Anterior cingulate cortex (tissue), 58 donors: ENCODE results near the gene ARHGAP6.

Experiments used
- DNase-seq, 58 donors: peaks; one replicate each; lab custom pipeline; 2025; lab: John Stamatoyannopoulos, UW

Gene ARHGAP6

DNA sequence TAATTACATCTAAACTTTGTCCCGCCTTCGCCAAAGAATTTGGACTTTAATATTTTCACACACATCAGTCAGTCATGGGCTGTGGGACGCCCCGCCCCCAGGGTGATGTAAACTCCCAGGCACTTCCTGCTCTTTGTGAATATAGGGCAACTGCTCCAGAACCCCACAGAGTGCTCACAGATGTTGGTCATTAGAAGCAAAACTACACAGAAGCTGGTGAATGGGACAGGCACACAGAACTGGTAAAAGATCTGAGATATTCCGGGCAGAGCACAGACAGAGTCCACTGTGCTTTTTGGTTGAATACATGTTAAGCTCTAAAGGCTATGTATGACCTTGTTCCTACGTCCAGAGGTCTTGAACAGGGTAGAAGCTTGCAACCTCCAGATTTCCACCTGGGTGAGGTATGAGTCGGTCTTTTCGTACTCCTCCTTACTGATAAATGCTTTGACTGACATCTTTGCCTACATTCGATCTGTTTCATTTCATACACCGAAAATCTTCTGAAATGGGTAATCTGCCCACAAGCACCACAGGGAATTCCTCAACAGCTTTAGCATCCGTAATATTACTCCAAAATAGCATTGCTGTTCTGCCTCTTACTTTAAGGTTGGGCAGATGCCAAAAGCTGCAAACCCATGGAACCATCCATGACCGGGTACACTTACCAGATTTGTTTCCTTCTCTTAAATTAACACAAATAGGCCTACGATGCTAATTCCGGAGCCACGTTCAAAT, 227.9 kb downstream of the ARHGAP6 start:
- DNase-seq: no peak

DNA sequence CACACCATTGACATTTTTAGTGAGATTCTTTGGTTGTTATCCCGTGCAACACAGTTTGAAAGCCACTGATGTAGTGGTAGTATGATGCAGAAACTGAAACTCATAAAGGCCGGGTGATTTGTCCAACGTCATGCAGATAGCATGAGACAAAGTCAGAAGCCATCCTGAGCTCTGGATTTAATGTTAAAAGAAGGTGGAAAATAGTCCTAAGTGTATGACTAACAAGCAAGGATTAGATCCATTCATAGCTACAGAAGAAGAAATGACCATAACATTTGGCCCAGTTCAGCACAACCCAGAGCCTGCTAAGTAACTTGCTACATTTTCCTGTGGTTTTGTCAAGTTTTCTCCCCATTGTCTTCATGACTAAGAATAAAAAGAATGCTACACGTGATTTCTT, 230.2 kb downstream of the ARHGAP6 start:
- DNase-seq: no peak

DNA sequence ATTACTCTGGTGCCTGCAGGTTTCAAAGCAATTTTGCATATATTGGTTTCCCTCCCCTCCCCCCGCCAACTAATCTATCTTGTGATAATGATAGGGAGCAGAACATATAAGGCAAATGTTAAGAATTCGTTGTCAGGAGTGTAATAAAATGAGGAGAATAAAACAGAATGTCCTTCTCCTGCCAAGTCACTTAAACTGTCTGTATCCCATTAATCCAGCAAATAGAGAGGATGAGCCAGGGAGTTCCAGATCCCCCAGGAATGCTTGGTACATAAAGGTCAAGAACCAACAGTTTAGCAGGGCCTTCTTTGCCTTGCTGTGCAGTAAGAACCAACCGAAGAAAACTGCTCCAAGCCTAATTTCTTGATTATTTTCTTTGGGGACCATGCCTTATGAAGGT, 231.1 kb downstream of the ARHGAP6 start:
- no peak for DNase-seq

DNA sequence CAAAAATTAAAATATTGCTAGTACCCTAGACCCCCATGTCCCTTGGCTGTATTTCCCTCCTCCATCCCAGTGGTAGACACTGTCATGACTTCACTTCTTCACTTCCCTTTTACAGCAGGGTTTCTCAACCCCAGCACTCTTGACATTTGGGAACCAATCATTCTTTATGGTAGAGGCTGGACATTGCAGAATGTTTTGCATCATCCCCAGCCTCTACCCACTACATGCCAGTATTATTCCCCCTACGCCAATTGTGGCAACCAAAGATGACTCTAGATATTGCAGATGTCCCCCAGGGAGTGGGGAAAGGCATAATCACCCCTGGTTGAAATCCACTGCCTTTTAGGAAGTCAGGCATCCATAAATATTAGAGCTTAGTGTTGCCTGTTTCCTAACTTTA, 233.9 kb downstream of the ARHGAP6 start:
- DNase-seq: no peak

DNA sequence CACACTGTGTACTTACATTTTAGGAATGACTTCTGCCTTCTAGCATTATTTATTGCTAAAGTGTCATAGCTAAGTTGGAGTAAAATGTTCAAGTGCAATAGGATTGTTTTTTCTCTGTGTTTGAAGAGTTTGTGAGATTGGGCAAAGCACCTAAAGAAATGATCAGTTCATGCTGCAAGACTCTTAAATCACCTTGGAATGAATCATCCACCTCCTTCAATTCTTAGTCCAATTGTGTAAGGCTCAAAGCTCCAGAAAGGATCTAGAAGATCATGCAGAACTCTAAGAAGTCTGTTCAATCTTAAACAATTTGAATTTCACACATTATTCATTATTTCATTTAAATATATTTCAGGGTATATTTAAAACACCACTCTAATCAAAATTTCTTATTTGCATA, 235.4 kb downstream of the ARHGAP6 start:
- DNase-seq: no peak

DNA sequence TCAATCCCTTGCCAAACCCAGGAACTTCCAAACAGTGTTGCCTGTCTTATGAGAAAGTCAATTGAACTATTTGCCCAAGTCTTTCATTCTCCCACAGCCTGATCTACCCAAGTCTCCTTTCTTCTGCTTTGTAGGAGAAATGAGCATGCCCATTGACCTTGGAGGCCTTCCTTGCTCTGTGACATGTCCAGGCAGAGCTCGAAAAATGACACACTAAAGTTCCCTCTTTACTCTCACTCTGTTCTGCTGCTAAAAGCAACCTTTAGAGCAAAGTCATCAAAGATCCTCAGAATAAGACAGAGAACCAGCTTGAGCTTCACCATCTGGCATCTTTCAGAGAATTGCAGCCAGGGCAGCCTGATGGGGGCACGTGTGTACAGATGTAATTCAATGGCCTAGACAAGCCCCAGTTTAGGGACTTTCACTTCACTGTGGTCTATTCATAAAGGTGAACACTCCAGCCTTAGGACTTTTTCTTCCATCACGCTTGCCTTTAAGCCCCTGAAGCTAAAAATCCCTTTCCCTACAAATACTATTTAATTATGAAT, 236.1 kb downstream of the ARHGAP6 start:
- DNase-seq: no peak

DNA sequence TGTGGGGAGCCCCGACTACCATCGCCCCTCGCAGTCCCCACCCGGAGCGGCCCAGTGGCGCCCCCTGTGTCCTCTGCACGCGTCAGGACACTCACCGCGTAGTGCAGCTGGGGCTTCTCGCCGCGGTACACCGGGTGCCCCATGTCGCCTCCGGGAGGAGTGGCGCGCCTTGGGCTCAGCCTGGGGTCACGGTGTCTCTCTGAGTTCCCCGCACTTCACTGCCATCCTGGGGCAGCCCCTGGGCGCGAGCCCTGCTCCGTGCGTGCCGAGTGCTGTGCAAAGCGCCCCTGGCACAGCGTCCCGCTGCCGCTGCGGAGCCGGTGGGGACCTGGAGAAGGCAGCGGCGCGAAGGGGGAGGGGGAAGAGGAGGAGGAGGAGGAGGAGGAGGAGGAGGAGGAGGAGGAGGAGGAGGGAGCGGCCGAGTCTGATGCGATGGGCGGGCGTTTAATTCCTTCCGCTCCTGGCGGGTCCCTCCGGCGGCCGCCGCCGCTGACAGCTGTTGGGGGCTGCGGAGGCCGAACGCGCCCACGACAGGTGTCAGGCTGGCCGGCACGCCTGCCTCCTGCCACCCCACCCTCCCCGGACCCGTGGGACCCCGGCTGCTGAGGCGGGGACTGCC, 238.2 kb downstream of the ARHGAP6 start:
- peak in 20 of 58 donors; percentile 2 to 29 (median 9) for DNase-seq

DNA sequence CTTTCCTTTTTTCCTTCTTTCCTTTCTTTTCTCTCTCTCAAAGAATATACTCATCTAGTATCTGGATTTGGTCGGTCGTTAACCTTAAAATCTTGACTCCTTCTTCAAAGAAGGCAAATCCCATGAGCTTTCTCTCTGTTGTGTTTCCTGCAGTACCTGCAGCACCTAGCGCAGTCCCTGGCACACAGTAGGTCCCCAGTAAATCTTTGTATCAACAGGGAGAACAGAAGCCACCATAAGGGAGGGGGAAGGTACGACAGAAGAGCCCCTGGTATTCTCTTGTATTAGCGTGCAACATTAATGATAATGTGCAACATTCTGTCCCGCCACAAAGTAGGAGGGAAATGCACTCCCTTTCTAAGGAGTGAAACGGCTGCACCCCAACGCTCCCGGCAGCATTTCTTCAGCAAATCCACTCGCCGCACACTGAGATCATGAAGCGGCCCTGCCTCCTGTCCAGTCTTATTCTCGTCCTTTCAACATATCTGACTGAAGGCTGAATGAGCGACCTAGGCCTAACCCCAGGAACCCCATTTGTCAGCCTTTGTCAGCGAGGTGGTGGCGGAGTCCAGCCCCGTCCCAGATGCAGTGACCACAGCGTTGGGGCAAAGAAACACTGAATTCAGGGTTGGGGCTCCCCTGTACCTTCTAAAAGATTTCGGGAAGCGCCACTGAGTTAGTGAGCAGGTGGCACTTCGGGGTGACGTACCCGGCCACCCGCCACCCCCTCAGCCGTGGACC, 238.8 kb downstream of the ARHGAP6 start:
- DNase-seq: no peak

DNA sequence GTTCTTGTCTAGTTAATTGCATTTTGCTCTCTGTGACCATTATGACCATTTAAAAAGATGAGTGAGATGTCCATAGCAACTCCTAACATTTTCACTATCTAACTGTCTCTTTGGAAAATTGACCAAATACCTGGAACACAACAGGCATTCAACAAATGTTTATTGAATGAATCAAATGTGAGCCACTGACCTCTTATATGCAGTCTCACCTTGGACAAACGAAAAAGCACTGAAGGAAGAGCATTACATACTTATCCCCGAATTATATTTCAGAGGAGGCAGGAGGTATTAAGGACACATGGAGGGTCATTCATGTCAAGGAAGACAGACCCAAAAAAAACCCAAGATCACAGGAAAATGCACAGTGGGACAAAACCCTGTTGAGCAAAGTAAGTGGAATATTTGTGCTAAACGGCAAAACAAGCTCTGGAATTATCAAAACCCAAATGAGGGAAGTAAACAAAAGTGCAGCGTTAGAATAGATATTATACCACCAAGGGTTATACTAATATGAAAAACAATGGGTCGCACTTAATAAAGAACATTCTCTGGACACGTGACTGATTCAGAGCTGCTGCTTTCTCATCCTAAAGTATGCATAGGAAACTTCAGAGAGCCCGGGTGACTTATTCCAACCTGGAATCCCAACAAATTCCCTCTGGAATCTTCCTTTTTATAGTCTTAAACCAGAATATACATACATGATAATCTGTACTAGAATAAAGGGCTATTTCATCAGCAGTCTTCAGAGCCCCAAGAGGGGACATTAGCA, 240.6 kb downstream of the ARHGAP6 start:
- no peak for DNase-seq

DNA sequence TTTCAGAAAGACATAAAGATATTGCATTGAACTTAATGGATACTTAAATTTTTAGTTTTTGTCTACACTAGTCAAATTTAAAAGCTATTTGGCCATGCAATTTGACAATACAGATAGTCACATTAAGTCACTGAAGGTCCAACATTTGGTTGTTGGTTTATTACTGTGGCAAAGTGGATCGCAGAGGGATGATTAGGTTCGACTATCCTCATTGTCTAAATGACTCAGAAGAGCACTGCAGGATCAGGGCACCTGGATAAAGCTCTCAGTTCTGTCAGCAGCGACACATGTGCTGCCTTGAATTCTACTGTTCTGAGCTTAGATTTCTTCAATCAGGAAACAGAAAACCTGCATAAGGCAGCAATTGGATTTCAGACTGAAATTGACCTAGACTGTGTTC, 241.8 kb downstream of the ARHGAP6 start:
- DNase-seq: no peak

DNA sequence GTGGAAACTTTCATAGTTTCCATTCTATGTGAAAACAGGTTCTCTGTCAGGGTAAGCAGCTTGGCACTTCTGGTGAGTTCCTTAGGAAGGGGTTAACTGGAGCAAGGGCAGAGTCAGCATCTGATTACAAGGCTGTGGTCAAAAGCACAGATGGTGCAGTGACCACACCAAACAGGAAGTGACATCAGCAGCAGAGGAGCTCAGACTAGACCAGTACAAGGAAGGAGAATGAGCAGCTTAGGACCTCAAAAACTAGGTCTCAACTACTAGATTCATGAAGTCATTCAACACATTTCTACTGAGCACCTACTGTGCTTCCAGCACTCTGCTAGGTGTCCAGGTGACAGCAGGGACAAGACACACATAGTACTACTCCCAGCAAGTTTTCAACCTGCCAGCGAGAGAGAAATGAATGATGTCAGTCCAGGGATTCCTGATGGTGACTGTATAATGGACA, 242.3 kb downstream of the ARHGAP6 start:
- DNase-seq: peak in 3 of 58 donors; percentile 0 to 12 (median 1)

DNA sequence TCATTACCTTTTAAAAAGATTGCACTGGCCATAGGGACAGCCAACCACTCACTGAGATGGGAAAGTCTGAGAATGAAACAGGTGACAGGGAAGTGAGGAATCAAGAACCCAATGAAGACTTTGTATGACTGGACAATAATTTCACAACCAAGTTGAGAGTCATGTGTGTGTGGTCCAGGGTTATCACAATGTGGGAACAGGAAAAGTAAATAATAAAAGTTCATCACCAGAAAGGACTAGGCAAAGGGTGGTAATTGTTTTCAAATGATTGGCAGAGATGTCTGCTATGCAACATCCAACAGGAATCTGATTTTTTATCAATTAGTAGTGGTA, 243.2 kb downstream of the ARHGAP6 start:
- no peak for DNase-seq

DNA sequence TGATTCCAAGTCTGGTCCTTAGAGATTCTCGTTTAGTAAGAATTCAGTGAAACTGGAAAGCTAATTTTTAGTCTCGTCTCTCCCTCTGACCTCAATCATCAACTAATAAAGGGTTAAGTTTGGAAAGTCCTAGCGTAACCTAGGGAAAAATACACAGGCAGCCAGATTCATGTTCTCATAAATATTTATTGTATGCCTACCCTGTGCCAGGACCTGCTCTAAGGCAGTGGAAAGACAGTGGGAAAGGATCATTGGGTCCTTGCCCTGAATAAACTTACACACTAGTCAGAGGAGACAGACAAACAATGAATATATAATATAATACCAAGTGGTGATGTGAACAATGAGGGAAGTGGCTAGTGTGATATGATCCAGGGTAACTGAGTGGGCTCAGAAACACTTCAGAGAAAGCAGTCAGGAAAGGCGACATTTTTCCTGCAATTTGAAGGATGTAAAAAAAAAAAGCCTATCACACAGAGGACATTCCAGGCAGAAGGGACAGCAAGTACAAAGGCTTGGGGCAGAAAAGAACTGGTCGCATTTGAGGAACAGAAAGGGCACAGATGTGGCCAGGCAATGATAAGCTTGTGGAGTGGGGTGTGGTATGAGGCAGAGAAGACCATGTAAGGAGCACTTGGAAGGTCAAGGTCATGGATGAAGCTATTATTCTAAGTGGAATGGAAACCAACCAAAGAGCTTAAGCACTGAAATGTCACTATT, 243.8 kb downstream of the ARHGAP6 start:
- no peak for DNase-seq

DNA sequence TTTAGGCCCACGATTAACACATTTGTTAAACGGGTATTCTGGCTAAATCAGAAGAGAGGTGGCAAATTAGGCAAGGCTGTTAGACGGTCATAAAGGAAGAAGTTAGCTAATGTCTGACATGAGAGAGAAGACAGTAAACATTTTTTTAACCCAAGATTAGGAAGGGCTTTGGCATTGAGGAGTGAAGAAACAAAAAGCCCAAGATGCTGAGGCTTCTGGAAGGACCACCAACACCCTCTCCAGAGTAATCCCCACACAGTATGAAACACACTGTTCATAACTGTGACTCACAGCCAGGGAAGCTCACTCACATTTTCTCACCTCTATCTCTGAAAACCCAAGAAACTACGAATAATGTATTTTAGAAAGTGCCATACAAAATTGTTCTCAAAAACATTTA, 244.9 kb downstream of the ARHGAP6 start:
- no peak for DNase-seq

DNA sequence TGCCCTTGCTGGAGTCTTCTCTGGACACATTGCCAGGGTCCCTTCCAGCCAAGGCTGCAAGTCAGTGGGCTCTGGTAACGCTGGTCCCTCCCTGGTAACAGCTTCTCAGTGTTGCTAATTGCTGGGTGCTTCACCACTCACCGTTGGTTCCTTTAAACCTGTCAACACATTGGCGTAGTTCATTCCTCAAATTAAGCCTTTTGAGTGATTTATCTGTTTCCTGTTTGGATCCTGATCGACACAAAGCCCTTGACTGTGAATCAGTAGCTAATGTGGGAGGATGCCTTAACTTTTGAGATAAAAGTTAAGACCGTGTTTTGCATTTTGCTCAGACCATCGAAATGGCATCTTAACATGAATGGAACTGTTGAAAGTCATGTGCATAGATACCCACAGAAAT, 246.6 kb downstream of the ARHGAP6 start:
- no peak for DNase-seq

DNA sequence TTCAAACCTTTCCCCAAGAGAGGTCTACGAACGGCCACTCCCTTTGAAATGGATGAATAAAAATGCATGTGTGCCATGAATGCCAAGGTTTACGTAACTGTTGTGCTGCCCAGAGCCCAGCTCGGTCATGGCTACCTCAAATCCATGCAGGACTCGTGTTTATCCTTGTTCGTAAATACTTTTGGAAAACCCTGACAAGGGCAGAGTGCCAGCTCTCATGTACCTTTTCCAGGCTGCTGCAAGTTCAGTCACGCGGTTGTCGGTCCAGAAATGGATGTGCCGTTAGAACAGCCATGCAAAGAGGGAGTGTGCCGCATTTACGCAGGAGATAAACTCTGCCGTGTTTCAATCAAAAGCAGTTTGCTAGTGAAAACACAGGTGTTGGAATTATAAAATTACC, 249.1 kb downstream of the ARHGAP6 start:
- no peak for DNase-seq

DNA sequence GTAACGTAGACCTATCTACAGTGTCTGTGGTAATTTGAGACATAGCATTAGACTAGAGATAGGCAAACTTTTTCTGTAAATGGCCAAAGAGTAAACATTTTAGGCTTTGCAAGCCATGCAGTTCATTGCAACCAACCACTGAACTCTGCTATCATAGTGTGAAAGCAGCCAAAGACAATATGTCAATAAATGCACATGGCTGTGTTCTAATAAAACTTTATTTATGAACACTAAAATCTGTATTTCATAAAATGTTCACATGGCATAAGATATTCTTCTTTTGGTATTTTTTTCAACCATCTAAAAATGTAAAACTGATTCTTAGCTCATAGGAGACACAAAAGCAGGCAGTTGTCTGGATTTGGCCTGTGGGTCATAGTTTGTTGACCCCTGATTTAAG, 251.6 kb downstream of the ARHGAP6 start:
- no peak for DNase-seq

DNA sequence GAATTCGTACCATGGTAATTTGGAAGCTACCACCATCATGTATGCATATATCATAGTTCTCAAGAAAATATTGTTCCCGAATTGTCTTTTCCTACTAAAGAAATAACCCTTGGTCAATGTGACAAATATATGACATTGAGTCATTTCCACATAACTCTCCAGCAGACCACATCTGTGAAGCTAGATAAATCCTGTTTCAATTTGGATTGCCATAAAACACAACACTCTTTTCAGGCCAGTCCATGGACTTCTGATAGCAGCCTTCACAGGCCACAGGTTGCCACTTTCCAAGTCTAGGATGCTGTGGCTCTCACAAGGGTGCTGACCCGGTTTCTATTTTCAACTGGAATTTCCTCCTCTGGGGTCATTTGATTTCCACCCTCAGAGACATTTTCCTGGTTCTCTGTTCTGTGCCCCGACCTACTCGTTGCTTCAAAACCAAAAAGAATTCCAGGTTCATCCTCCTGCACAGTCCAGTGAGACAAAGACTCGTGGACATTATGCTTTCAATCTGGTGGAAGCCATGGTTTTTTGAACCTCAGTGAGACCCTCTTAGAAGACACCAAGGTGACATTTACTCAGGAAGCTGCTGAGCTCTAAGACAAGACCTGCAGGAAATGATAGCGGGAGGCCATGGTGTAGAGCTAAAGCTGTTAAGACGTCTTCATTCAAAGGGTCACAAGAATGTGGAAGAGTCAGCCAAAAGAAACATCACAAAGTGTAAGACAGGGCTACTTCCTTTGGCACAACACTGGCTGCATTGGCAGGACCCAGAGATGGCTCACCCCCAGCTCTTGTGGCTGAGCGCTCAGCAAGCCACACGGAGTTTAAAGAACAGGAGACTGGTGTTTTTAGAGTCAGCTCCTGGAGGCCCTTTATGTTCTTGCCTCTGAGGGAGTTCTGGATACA, 252.8 kb downstream of the ARHGAP6 start:
- DNase-seq: no peak

DNA sequence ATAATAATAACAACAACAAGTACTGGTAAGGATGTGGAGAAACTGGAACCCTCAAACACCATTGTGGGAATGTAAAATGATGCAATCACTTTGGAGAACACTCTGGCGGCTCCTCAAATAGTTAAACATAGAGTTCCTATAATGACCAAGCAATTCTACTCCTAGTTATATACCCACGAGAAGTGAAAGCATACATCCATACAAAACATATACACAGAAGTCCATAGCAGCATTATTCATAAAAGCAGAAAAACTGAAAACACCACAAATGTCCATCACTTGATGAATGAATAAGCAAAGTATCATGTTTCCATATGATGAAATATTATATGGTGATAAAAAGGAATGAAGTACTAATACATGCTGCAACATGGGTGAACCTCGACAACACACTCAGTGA, 255.8 kb downstream of the ARHGAP6 start:
- no peak for DNase-seq
